Adipocyte (in vitro differentiated cells): ENCODE results near the gene RFTN2.
"Not testable (repeated sequence)": the region's sequence is repeated elsewhere in the genome, so short reads cannot be mapped to it uniquely, and the experiment has no call there.

ENCODE experiments used
- DNase-seq: peaks from one replicate; pipeline ENCODE4 v3.0.0-alpha.2; 2015; ENCODE audit warnings: low read depth
- H3K27me3 ChIP-seq: replicated peaks from 2 replicates; pipeline ENCODE4 v1.7.0; 2013; ENCODE audit warnings: mild to moderate bottlenecking, low read length, moderate library complexity; ENCODE audit not compliant: control insufficient read depth, insufficient read depth
- H3K36me3 ChIP-seq: 2 replicates; pipeline ENCODE4 v1.7.0; 2013; ENCODE audit warnings: low read length, mild to moderate bottlenecking, moderate library complexity; ENCODE audit not compliant: control insufficient read depth, insufficient read depth, severe bottlenecking
- H3K4me1 ChIP-seq: 2 replicates; pipeline ENCODE4 v1.7.0; 2013; ENCODE audit warnings: mild to moderate bottlenecking, low read length, moderate library complexity; ENCODE audit not compliant: control insufficient read depth, insufficient read depth
- H3K4me3 ChIP-seq: 2 replicates; pipeline ENCODE4 v1.7.0; 2013; ENCODE audit warnings: mild to moderate bottlenecking, low read length, moderate library complexity
- H3K9ac ChIP-seq: 2 replicates; pipeline ENCODE4 v1.7.0; 2013; ENCODE audit warnings: mild to moderate bottlenecking, low read length, moderate library complexity
- H3K9me3 ChIP-seq: 2 replicates; pipeline ENCODE4 v1.7.0; 2013; ENCODE audit warnings: mild to moderate bottlenecking, low read length, moderate library complexity; ENCODE audit not compliant: control insufficient read depth

RFTN2 gene

DNA sequence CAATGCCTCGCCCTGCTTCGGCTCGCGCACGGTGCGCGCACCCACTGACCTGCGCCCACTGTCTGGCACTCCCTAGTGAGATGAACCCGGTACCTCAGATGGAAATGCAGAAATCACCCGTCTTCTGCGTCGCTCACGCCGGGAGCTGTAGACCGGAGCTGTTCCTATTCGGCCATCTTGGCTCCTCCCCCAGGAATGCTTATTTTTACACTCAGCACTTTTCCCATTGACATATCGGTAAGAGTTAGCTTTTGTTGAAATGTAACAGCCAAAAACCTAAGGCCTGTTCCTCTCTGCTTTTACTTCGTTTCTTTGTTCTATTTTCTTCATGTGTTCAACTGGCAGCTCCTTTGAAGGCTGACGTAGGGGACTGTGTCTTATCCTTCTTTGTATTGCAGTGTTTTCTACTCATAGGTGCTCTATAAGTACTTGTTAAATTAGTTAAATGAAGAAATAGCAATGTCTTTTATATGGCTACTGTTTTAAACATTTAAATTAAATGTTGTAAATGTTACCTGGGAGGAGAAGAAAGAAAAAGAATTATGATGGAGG is 34.7 kb downstream of the RFTN2 start:
- H3K27me3 ChIP-seq, H3K9me3 ChIP-seq, H3K4me1 ChIP-seq, H3K9ac ChIP-seq, DNase-seq, H3K4me3 ChIP-seq: not testable (repeated sequence)
- H3K36me3 ChIP-seq, result peaks cover 34% of the 10 kb centered on the region

GRCh38 chr2:197633109-197633657 is 42.2 kb downstream of the RFTN2 start:
- no peak for DNase-seq
- no peak overlapping the region for H3K4me3 ChIP-seq
- no peaks in the 10 kb centered on the region for H3K27me3 ChIP-seq
- no peaks in the 10 kb centered on the region for H3K9me3 ChIP-seq
- peaks cover 11% of the 10 kb centered on the region for H3K36me3 ChIP-seq
- no peak overlapping the region for H3K9ac ChIP-seq
- H3K4me1 ChIP-seq, result peaks cover 7% of the 10 kb centered on the region

- Histone ChIP-seq H3K27me3 (no peaks in the 10 kb centered on the region), H3K4me1 (peaks cover 11% of the 10 kb centered on the region), H3K9me3 (no peaks in the 10 kb centered on the region), H3K9ac (peak overlapping the region; percentile 66), H3K4me3 (peak overlapping the region; percentile 46), H3K36me3 (peaks cover 11% of the 10 kb centered on the region)
- DNase-seq, result peak; percentile 19
These were observed 47.3 kb downstream of the RFTN2 start for GRCh38 chr2:197628043-197628500.

DNA sequence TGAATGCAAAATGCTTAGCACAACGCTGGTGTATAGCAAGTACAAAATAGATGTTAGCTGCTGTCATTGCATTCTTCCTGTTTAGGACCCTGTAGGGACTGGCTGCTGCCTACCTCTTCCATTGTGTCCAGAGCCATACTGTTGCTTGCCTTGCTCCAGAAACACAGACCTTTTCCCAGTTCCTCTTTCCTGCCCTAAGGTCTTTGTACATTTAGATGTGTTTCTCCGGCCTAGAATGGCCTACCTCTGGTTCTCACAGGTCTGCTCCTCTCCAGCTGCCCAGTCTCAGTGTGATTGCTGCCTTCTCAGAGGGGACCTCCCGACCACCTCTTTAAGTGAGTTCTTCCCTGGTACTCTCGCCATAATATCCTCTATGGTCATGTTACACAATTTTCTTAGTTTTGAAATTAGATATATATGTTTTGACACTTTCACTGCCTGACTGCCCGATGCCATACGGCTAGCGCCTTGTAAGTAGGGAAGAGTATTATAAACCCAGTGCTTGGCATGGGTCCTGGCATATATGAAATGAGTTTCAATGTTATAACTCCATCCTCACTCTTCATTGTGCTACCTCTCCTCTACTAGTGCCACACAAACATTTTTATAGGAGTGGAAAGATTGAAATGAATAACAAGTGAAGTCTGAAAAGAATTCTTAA is 48.3 kb downstream of the RFTN2 start:
- Histone ChIP-seq H3K27me3 (no peaks in the 10 kb centered on the region), H3K4me1 (peaks cover 11% of the 10 kb centered on the region), H3K4me3 (no peak overlapping the region), H3K9me3 (no peaks in the 10 kb centered on the region), H3K36me3 (peaks cover 11% of the 10 kb centered on the region), H3K9ac (no peak overlapping the region)
- no peak for DNase-seq

DNA sequence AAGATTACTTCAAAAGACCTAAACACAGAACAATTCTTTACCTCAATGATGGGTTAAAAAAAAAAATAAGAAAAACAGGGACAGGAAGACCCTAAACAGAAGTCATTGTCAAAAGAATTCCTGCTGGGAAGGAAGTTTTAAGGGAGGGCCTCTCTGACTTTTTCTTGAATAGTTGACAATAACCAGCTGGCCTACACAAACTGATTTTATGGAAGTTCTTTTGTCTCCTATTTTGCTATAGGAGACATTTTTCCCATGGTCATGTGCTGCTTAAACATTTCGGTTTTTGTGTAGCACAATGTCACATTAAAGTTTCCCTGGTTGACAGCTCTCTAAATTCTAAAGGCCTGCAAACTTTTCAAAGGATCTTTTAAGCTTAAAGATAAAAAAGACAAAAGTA is 55.3 kb downstream of the RFTN2 start:
- Histone ChIP-seq H3K4me3 (no peak overlapping the region), H3K27me3 (no peaks in the 10 kb centered on the region), H3K9me3 (no peaks in the 10 kb centered on the region), H3K36me3 (peaks cover 8% of the 10 kb centered on the region), H3K9ac (no peak overlapping the region), H3K4me1 (no peaks in the 10 kb centered on the region)
- DNase-seq, result no peak

DNA sequence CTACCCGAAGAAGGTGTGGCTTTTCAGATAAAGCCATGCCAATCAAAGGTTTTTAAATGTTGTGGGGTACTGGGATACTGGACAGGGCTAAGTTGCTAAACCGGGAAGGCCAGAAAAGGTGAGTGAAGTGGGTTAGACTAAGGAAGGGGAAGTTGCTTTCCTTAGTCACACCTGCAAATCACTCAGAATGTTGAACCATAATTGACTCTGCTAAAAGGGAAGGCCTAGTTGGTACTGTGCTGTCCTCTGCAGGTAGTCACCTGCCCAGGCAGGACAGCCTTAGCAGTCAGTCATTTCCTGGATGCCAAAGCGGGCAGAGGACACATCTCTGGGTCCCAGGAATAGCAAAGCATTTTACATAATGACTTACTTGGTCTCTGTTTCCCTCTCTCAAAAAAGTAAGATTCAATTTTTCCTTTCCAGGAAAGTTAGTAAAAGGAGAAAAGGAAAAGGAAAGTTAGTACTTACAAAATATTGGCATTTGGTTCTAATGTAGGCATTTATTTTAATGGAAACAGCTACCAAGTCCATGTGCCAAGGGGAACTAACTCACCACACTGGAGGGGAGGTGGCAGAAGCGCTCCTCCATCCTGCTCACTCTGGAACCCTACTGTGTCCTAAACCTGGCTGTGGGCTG is 60.3 kb downstream of the RFTN2 start:
- Histone ChIP-seq H3K9ac (no peak overlapping the region), H3K4me3 (no peak overlapping the region), H3K9me3 (no peaks in the 10 kb centered on the region), H3K4me1 (peaks cover 24% of the 10 kb centered on the region), H3K27me3 (no peaks in the 10 kb centered on the region), H3K36me3 (peaks cover 12% of the 10 kb centered on the region)
- DNase-seq, result no peak

DNA sequence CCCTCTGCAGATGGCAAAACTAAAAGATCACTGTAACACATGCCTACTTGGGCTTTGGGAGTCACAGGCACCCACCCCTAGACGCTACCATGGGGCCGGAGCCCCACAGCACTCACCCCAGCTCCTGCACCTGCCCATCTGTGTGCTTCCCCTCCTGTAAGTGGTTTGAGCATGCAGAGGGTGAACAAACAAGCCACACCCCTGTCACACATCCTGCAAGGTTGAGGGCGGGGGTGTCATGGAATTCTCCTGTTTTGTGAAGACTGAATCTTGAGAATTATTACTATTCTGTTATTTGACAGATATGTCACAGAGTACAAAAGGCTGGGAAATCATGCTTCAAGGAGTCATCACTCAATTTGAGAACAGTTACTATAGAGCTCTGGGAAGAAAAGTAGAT is 60.9 kb downstream of the RFTN2 start:
- Histone ChIP-seq H3K4me3 (no peak overlapping the region), H3K9ac (no peak overlapping the region), H3K36me3 (peaks cover 12% of the 10 kb centered on the region), H3K9me3 (no peaks in the 10 kb centered on the region), H3K4me1 (peaks cover 24% of the 10 kb centered on the region), H3K27me3 (no peaks in the 10 kb centered on the region)
- DNase-seq, result no peak

GRCh38 chr2:197613509-197613987 is 61.8 kb downstream of the RFTN2 start:
- Histone ChIP-seq H3K9ac (no peak overlapping the region), H3K36me3 (peaks cover 12% of the 10 kb centered on the region), H3K4me3 (no peak overlapping the region), H3K27me3 (no peaks in the 10 kb centered on the region), H3K9me3 (no peaks in the 10 kb centered on the region), H3K4me1 (peaks cover 24% of the 10 kb centered on the region)
- peak; percentile 78 for DNase-seq

DNA sequence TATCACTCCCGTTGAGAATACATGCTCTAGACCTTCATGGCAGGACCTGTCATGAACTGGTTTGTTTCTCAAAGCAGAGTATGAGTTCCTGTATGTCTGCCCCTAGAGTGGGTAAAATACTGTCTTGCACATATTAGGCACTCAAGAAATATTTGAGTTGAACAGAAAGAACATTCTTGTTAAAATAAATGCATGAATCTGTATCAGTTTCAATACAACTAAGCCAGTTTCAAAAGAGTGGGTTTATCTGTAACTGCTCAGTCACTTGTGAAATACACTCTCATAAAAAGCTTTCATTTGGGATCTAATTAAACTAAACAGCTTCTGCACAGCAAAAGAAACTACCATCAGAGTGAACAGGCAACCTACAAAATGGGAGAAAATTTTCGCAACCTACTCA is 69.2 kb downstream of the RFTN2 start:
- no peak for DNase-seq
- H3K9ac ChIP-seq, result no peak overlapping the region
- no peaks in the 10 kb centered on the region for H3K4me1 ChIP-seq
- no peaks in the 10 kb centered on the region for H3K27me3 ChIP-seq
- H3K36me3 ChIP-seq, result no peaks in the 10 kb centered on the region
- H3K4me3 ChIP-seq, result no peak overlapping the region
- H3K9me3 ChIP-seq, result no peaks in the 10 kb centered on the region

DNA sequence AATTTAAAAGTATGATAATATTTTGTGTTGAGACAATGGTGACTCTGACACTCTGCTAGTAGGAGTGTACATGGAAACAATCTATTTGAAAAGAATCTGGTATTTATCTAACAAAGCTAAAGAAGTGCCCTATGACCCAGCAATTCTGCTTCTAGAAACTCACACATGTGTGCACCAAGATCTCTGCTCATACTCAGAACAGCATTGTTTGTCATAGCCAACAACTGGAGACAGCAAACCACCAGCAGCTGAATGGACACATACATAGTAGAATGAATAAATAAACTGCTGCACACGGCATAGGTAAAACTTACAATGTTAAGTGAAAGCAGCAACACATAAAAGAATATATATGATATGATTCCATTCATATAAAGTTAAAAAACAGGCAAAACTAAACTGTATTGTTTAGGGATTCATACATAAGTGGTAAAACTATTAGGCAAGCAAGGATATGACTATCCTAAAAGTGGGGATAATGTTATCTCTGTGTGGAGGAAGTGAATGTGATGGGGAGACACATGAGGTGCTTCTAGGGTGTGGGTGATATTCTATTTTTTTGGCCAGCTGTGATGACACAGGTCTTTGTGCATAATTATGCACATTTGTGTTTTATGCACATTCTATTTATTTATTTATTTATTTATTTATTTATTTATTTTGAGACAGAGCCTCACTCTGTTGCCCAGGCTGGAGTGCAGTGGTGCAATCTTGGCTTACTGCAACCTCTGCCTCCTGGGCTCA is 71.1 kb downstream of the RFTN2 start:
- H3K4me3 ChIP-seq, result no peak overlapping the region
- no peaks in the 10 kb centered on the region for H3K36me3 ChIP-seq
- no peaks in the 10 kb centered on the region for H3K27me3 ChIP-seq
- no peak overlapping the region for H3K9ac ChIP-seq
- peaks cover 8% of the 10 kb centered on the region for H3K4me1 ChIP-seq
- H3K9me3 ChIP-seq, result no peaks in the 10 kb centered on the region
- no peak for DNase-seq

GRCh38 chr2:197601726-197602125 is 73.7 kb downstream of the RFTN2 start:
- Histone ChIP-seq H3K9ac (no peak overlapping the region), H3K36me3 (no peaks in the 10 kb centered on the region), H3K4me3 (no peak overlapping the region), H3K9me3 (no peaks in the 10 kb centered on the region), H3K4me1 (peaks cover 17% of the 10 kb centered on the region), H3K27me3 (no peaks in the 10 kb centered on the region)
- no peak for DNase-seq
